Islet of Langerhans (tissue), 1 donor: Measurements from ENCODE around the gene SGMS2.
"Not testable (repeated sequence)": the region's sequence is repeated elsewhere in the genome, so short reads cannot be mapped to it uniquely, and the experiment has no call there.

Source experiments
- FAIRE-seq: peaks from one replicate; lab custom pipeline; 2011; peaks lifted over from hg19 to GRCh38; lab: Jason Lieb, UNC

SGMS2 gene

GRCh38 chr4:107866726-107867125, 42.0 kb downstream of the SGMS2 start:
- FAIRE-seq: no peak

DNA sequence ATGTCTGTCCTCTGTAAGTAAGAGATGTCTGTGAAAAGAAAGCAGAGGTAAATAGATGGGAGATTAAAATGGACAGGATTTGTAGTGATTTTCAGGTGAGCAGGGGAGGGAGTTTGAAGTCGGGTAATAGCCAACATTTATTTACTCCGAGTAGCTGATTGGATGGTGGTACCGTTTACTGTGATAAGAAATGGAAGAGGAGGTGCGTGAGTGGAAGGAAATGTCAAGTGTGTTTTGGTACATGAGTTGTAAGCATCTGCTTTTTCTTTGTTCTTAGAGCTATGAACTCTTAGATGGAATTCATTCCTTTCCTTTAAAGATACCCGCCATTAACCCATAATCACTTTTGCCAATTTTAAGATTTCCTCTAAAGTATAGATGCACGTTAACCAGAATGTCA, 45.5 kb downstream of the SGMS2 start:
- FAIRE-seq: no peak

DNA sequence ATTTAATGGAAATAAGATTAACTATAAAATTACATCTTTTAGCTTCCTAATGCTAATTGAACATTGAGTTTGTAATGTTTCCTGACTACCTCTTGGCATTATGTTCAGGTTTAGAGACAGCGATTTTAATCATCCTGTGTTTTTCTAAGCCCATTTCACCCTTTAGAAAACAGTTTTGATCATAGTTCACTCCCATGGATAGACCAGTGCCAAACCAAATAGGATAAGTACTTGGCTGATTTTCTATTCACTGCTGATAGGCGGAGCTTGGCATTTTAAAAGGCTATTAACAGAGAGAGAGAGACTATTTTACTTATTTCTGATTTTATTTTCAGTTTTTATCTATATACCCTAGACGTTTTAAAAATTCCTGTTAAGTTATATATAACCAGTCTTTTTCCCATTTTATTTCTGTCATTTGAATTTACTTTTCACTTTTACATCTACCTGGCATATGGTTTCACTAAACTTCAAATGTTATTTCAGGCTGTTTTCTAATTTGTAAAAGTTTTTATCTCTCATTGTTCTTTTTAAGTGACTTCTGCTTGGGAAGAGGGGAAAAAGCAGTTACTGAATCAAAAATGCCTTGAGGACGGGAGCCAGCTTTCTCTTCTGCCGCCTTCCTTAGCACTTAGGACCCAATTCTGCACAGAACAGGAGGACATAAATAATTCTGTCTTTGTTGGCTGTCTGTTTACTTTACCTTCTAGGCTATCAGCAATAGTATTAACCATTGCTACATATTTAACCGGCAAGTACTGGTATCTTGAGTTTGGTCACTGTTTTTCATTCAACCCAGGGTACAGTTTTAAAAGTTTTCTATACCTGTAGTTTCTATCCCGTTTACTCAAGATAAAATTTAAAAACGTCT, 46.4 kb downstream of the SGMS2 start:
- FAIRE-seq: peak; percentile 92

- peak; percentile 70 for FAIRE-seq
These were observed 49.3 kb downstream of the SGMS2 start for GRCh38 chr4:107874024-107874423.

DNA sequence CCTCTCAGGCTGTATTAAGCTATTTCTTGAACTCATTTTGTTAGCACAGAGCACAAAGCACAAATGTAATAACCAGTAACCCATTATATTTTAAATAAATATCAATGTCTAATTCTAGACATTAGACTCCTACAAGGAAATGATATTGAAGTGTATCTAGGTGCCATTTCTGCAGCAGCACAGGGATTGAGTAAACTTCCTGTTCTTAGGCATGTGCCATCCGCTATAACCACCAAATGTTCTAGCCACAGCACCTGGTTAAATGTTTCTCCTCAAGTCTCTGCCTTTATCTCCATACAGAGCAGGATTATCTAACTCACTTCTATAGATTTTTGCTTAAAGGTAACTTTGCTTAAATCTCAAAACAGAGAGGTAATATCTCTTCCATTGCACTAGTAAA, 51.4 kb downstream of the SGMS2 start:
- FAIRE-seq: peak; percentile 30

- FAIRE-seq: peak; percentile 30
These were observed 52.6 kb downstream of the SGMS2 start for GRCh38 chr4:107877361-107877760.

DNA sequence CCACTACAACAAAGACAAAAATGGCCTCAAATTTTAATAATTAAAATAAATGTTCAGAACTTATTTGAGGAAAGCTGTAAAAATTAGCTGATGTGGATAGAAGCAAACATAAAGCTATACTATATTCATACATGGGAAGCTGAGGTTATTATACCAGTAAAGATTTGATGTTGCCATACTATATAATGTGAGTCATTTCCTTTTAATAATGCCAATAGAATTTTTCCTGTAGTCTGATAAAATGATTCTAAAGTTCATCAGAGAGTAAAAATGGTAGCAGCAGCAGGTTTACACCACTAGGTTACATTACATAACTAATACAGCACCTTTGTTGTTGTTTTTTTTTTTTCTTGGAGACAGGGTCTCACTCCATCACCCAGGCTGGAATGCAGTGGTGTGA, 61.1 kb downstream of the SGMS2 start:
- no peak for FAIRE-seq

DNA sequence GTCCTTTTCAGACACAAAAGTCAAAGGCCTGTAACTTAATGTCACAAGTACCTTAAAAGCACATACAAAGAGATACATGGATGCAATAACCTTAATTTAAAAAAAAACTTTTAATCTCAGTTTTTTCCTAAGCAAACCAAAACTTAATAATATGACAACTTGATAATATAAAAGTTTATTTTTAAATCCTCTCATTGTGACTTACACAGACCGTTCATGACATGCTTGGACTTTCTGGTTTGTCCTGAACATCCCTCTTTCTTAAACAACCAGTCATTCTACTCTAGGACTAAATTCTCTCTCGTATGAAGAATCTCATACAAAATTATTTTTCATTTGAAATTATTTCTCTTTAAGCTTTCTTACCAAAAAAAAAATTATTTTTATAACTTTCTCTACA, 63.5 kb downstream of the SGMS2 start:
- peak; percentile 76 for FAIRE-seq

DNA sequence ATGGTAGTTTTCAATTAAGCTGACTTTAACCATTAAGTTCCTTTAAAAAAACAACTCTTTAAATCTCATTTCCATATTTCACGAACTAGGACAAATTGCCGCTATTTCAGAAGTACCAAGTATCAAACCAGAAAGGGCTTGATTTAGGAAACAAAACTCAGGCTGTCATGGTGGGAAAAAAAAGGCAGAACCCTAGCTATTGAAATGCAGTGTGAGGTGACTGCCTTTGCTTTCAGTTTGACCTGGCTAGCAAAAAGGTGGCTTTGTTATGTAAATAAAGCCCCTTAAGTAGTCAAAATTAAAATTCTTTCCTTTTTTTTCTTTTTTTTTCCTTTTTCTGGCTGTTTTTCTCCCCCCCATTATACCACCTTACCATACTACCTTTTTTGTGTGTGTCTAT, 66.0 kb downstream of the SGMS2 start:
- FAIRE-seq: no peak

DNA sequence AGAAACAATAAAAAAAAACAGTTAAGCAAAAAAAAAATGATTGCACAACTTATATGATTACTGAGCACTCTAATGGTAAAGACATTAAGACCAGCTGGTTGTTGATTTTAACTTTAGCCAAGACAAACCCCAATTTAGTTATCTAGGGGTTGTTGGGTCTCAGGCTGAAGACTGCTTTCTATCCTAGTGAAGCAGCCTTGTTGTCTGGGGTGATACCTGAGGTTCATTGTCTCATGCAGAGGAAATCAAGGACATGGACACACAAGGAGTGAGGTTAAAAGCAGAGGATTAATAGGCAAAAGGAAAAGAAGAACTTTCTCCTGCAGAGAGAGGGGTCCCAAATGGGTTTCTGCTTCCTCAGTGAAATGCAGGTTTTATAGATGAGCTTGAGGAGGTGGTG, 66.6 kb downstream of the SGMS2 start:
- FAIRE-seq: no peak

GRCh38 chr4:107893171-107894137, 68.7 kb downstream of the SGMS2 start:
- FAIRE-seq: peak; percentile 17

GRCh38 chr4:107894138-107894603, 69.4 kb downstream of the SGMS2 start:
- FAIRE-seq: peak; percentile 49

GRCh38 chr4:107896158-107896645, 71.5 kb downstream of the SGMS2 start:
- peak; percentile 95 for FAIRE-seq

DNA sequence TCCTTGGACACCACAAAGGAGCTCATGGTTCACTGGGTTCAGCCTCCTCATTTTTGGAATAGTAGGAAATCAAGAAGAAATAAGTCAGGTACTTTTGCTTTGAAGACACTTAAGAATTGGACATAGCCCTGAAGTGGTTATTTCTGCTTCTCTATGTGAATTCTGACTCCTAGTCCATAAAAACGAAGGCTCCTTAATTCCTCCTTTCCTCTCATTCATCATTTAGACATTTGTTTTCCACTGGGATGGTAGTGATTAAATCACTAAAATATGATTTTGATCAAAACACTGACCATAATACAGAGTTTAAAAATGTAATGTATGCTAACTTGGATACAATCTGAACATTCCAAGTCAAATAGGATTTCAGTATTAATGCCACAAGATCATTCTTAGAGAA, 71.9 kb downstream of the SGMS2 start:
- no peak for FAIRE-seq

GRCh38 chr4:107897823-107898222, 73.1 kb downstream of the SGMS2 start:
- FAIRE-seq: peak; percentile 82

DNA sequence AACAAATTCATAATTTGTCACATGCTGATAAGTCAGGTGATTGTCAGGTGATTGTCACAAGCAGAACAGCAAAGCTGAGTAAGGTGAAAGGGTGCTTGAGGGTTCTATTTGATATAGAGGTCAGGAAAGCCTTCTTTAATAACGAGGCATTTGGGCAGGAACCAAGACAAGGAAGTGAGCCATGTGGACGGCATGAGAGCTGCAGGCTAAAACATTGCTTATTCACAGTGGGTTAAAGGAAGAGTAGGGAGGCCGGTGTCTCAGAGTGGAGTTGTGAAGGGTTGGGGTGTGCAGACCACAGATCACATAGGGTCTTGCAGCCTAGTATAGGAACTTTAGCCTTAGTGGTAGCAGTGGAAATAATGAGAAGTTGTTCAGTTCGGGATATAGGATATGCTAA, 75.3 kb downstream of the SGMS2 start:
- no peak for FAIRE-seq

DNA sequence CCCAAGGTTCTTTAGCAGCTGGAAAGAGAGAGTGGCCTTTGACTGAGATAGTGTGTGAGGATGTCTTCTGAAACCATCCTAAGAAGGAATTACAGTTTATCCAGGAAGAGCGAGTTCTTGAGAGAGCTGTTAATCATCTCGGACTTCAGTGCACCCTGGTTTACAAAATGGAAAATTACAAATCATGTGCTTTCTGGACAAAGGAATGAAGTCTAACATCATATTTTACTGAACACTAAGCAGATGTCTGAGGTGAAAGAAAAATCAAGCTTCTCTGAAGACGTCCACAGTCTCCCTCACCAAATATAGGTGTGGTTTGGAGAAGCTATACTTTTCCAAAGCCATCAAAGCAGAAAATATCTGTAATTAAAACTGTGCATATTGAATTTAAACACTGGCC, 75.8 kb downstream of the SGMS2 start:
- no peak for FAIRE-seq

- no peak for FAIRE-seq
These were observed 76.6 kb downstream of the SGMS2 start for GRCh38 chr4:107901213-107901934.

GRCh38 chr4:107902715-107903114, 78.0 kb downstream of the SGMS2 start:
- no peak for FAIRE-seq

- FAIRE-seq: not testable (repeated sequence)
These were observed 80.3 kb downstream of the SGMS2 start for GRCh38 chr4:107905082-107905481.

- FAIRE-seq: no peak
These were observed 81.8 kb downstream of the SGMS2 start for GRCh38 chr4:107906458-107907100.

- no peak for FAIRE-seq
These were observed 83.6 kb downstream of the SGMS2 start for GRCh38 chr4:107908377-107908776.
